HepG2 (cell line): Measurements from ENCODE around the gene SDE2.

Source experiments
- CSRNP2 ChIP-seq: sonication (generic); formaldehyde crosslinking; conservative IDR thresholded peaks from 2 replicates; pipeline ENCODE4 v1.8.0; 2022; ENCODE audit warnings: low read depth, missing genetic modification reagents
- CTCF ChIP-seq: sonication (generic); formaldehyde crosslinking; IDR thresholded peaks from 2 replicates; pipeline ENCODE4 v1.5.0; 2020; ENCODE audit warnings: mild to moderate bottlenecking, missing genetic modification reagents, moderate library complexity
- FOXP1 ChIP-seq, 2 experiments: fragments of 450-650 bp in 1 of 2; IDR thresholded peaks; 2 replicates each; pipeline ENCODE4 v1.6.1; 2017 to 2018; ENCODE audit warnings: antibody characterized with exemption in 1 of 2
- RAD21 ChIP-seq: fragments of 450-650 bp; formaldehyde crosslinking; IDR thresholded peaks from 2 replicates; pipeline ENCODE4 v1.5.0; 2020; ENCODE audit warnings: mild to moderate bottlenecking
- RNF219 ChIP-seq: sonication (generic); formaldehyde crosslinking; IDR thresholded peaks from 2 replicates; pipeline ENCODE4 v1.5.0; 2020; ENCODE audit warnings: mild to moderate bottlenecking, missing genetic modification reagents
- SIN3A ChIP-seq: IDR thresholded peaks from 2 replicates; pipeline ENCODE4 v1.6.1; 2011; ENCODE audit warnings: low read depth, mild to moderate bottlenecking, control low read depth, low read length, borderline replicate concordance

- TF ChIP-seq CSRNP2 (CRISPR knock-in tag) = no peak
- no peak for TF ChIP-seq FOXP1 (IDR thresholded peaks at IDR 0.05)
- no peak for TF ChIP-seq FOXP1 (CRISPR knock-in tag; IDR thresholded peaks at IDR 0.05)
- TF ChIP-seq SIN3A = no peak
- TF ChIP-seq CTCF (CRISPR knock-in tag) = no peak
- no peak for TF ChIP-seq RAD21 (CRISPR knock-in tag)
- no peak for TF ChIP-seq RNF219 (CRISPR knock-in tag)
These were observed 8.3 kb downstream of the SDE2 start for GRCh38 chr1:225990705-225991464.
